HUES48 (cell line): ENCODE results near the gene SAMD10.

ENCODE experiments used
- H3K27ac ChIP-seq: one replicate; pipeline ENCODE4 v1.7.0; 2013; ENCODE audit warnings: low read depth, low read length, inconsistent platforms
- H3K27me3 ChIP-seq: 2 replicates; pipeline ENCODE4 v1.6.1; 2013; ENCODE audit warnings: mild to moderate bottlenecking, low read length; ENCODE audit not compliant: control insufficient read depth, insufficient read depth
- H3K36me3 ChIP-seq: 2 replicates; pipeline ENCODE4 v1.6.1; 2013; ENCODE audit warnings: low read length; ENCODE audit not compliant: control insufficient read depth, insufficient read depth
- H3K4me1 ChIP-seq: 2 replicates; pipeline ENCODE4 v1.6.1; 2013; ENCODE audit warnings: mild to moderate bottlenecking, low read length; ENCODE audit not compliant: control insufficient read depth, insufficient read depth
- H3K4me3 ChIP-seq: 2 replicates; pipeline ENCODE4 v1.5.1; 2013; ENCODE audit warnings: mild to moderate bottlenecking, low read depth, low read length
- H3K9ac ChIP-seq: 2 replicates; pipeline ENCODE4 v1.6.1; 2013; ENCODE audit warnings: mild to moderate bottlenecking, low read depth, low read length, moderate library complexity
- H3K9me3 ChIP-seq: 2 replicates; pipeline ENCODE4 v1.6.1; 2013; ENCODE audit warnings: low read length; ENCODE audit not compliant: control insufficient read depth, insufficient read depth

The SAMD10 gene

GRCh38 chr20:63958964-63959698 lies 20.3 kb downstream of the SAMD10 start:
- Histone ChIP-seq H3K4me1 (peaks cover 17% of the 10 kb centered on the region; the same call in 1 of the 2 replicates), H3K4me3 (no peak overlapping the region), H3K36me3 (peaks cover 50% of the 10 kb centered on the region), H3K27me3 (no peaks in the 10 kb centered on the region), H3K9ac (no peak overlapping the region), H3K9me3 (peaks cover 9% of the 10 kb centered on the region; the same call in 1 of the 2 replicates), H3K27ac (peak overlapping the region; percentile 93)

GRCh38 chr20:63958471-63958870 lies 21.0 kb downstream of the SAMD10 start:
- Histone ChIP-seq H3K9ac (no peak overlapping the region), H3K4me3 (no peak overlapping the region), H3K36me3 (peaks cover 43% of the 10 kb centered on the region), H3K27me3 (no peaks in the 10 kb centered on the region), H3K9me3 (peaks cover 2% of the 10 kb centered on the region; the same call in 1 of the 2 replicates), H3K4me1 (peaks cover 17% of the 10 kb centered on the region; the same call in 1 of the 2 replicates), H3K27ac (peak overlapping the region; percentile 93)

GRCh38 chr20:63957690-63958441 lies 21.6 kb downstream of the SAMD10 start:
- H3K27ac ChIP-seq, result peak overlapping the region; percentile 93
- peaks cover 17% of the 10 kb centered on the region; the same call in 1 of the 2 replicates for H3K4me1 ChIP-seq
- peak overlapping the region; percentile 73 for H3K4me3 ChIP-seq
- peaks cover 37% of the 10 kb centered on the region for H3K36me3 ChIP-seq
- peak overlapping the region; percentile 75; the same call in 1 of the 2 replicates for H3K9ac ChIP-seq
- no peaks in the 10 kb centered on the region for H3K9me3 ChIP-seq
- no peaks in the 10 kb centered on the region for H3K27me3 ChIP-seq

GRCh38 chr20:63957004-63957689 lies 22.3 kb downstream of the SAMD10 start:
- Histone ChIP-seq H3K27me3 (no peaks in the 10 kb centered on the region), H3K9ac (peak overlapping the region; percentile 75), H3K36me3 (peaks cover 30% of the 10 kb centered on the region), H3K9me3 (no peaks in the 10 kb centered on the region), H3K4me1 (peaks cover 17% of the 10 kb centered on the region; the same call in 1 of the 2 replicates), H3K4me3 (peak overlapping the region; percentile 73), H3K27ac (peak overlapping the region; percentile 93)

- Histone ChIP-seq H3K36me3 (peaks cover 25% of the 10 kb centered on the region), H3K4me3 (peak overlapping the region; percentile 73), H3K9me3 (no peaks in the 10 kb centered on the region), H3K27me3 (no peaks in the 10 kb centered on the region), H3K27ac (peak overlapping the region; percentile 93), H3K9ac (peak overlapping the region; percentile 75), H3K4me1 (peaks cover 17% of the 10 kb centered on the region; the same call in 1 of the 2 replicates)
These were observed 22.8 kb downstream of the SAMD10 start for GRCh38 chr20:63956664-63957003.

- peak within 1 kb of the TSS; percentile 88 for H3K9ac ChIP-seq
- H3K27ac ChIP-seq, result peak within 1 kb of the TSS; percentile 93
- peaks cover 19% of the 10 kb centered on the region for H3K36me3 ChIP-seq
- H3K4me1 ChIP-seq, result peaks cover 17% of the 10 kb centered on the region; the same call in 1 of the 2 replicates
- no peaks in the 10 kb centered on the region for H3K9me3 ChIP-seq
- H3K27me3 ChIP-seq, result no peaks in the 10 kb centered on the region
- H3K4me3 ChIP-seq, result peak within 1 kb of the TSS; percentile 96
These were observed 23.4 kb downstream of the SAMD10 start, which contains the start of gene UCKL1 for GRCh38 chr20:63955827-63956663. UCKL1 (minus strand) TSS chr20:63956416; CDS start chr20:63956372, 44 bp downstream.

GRCh38 chr20:63955281-63955826 lies 24.1 kb downstream of the SAMD10 start:
- Histone ChIP-seq H3K27ac (peak overlapping the region; percentile 83), H3K36me3 (peaks cover 20% of the 10 kb centered on the region), H3K27me3 (no peaks in the 10 kb centered on the region), H3K9ac (peak overlapping the region; percentile 88; the same call in 1 of the 2 replicates), H3K4me1 (peaks cover 17% of the 10 kb centered on the region; the same call in 1 of the 2 replicates), H3K9me3 (no peaks in the 10 kb centered on the region), H3K4me3 (peak overlapping the region; percentile 96)

- Histone ChIP-seq H3K36me3 (peaks cover 11% of the 10 kb centered on the region; the same call in 1 of the 2 replicates), H3K4me3 (no peak overlapping the region), H3K9ac (no peak overlapping the region), H3K27ac (no peak overlapping the region), H3K9me3 (no peaks in the 10 kb centered on the region), H3K27me3 (no peaks in the 10 kb centered on the region), H3K4me1 (peaks cover 21% of the 10 kb centered on the region)
These were observed 25.5 kb downstream of the SAMD10 start for GRCh38 chr20:63953764-63954429.

GRCh38 chr20:63952769-63953168 lies 26.7 kb downstream of the SAMD10 start:
- H3K9ac ChIP-seq, result no peak overlapping the region
- no peak overlapping the region for H3K27ac ChIP-seq
- peaks cover 15% of the 10 kb centered on the region for H3K4me1 ChIP-seq

More at GRCh38 chr20:63952769-63953168, 26.7 kb downstream of the SAMD10 start:
- H3K9me3 ChIP-seq, result no peaks in the 10 kb centered on the region
- no peak overlapping the region for H3K4me3 ChIP-seq
- no peaks in the 10 kb centered on the region for H3K27me3 ChIP-seq
- H3K36me3 ChIP-seq, result peaks cover 11% of the 10 kb centered on the region; the same call in 1 of the 2 replicates
